Measurements from ENCODE around the gene CDKL2.

GRCh38 chr4:75643651-75644050 lies 13.3 kb upstream of the CDKL2 start:
- TF ChIP-seq CTCF (IDR thresholded peaks at IDR 0.05; ENCODE audit: low read depth, low read length) (no peak), MAX (IDR thresholded peaks at IDR 0.05; ENCODE audit: low read depth, low read length) (no peak), POLR2A (IDR thresholded peaks at IDR 0.05; ENCODE audit: extremely low read depth, insufficient read length) (no peak), MYC (IDR thresholded peaks at IDR 0.05; ENCODE audit: low read depth, low read length) (no peak)

All from NB4 (cell line).